Thoracic aorta (tissue), 2 donors: Measurements from ENCODE around the gene TUSC1. TPM values are rescaled to one million over a fixed set of nuclear protein-coding genes. Genes with fewer than 3 reads are reported as not detected.
"Not testable (repeated sequence)": the region's sequence is repeated elsewhere in the genome, so short reads cannot be mapped to it uniquely, and the experiment has no call there.

Source experiments
- ATAC-seq: fragments of 150-250 bp; one replicate; pipeline ENCODE4 v1.8.0; 2017; ENCODE audit warnings: low read depth; ENCODE audit not compliant: insufficient number of reproducible peaks, low FRiP score
- DNase-seq: peaks from one replicate; pipeline ENCODE4 v3.0.0-alpha.2; 2020; ENCODE audit warnings: low spot score
- H3K27ac ChIP-seq, 2 donors: fragments of 200-600 bp; sonication (generic); 1 replicate in 1 of 2; 2 replicates in 1 of 2; pipeline ENCODE4 v1.5.1; 2016; ENCODE audit warnings: mild to moderate bottlenecking in 2 of 2, moderate library complexity in 2 of 2
- H3K27me3 ChIP-seq: fragments of 200-600 bp; sonication (generic); replicated peaks from 2 replicates; pipeline ENCODE4 v1.6.0; 2016; ENCODE audit warnings: mild to moderate bottlenecking; ENCODE audit not compliant: insufficient read depth
- H3K36me3 ChIP-seq: fragments of 200-600 bp; sonication (generic); one replicate; pipeline ENCODE4 v1.5.1; 2016
- H3K4me1 ChIP-seq, 2 donors: fragments of 200-600 bp; sonication (generic); 1 replicate in 1 of 2; 2 replicates in 1 of 2; pipeline versions ENCODE4 v1.5.1 to v1.6.0; 2016; ENCODE audit warnings: low read depth in 2 of 2, mild to moderate bottlenecking in 1 of 2; ENCODE audit not compliant: control insufficient read depth in 1 of 2
- H3K4me3 ChIP-seq: fragments of 200-600 bp; sonication (generic); 2 replicates; pipeline ENCODE4 v1.5.1; 2016; ENCODE audit warnings: mild to moderate bottlenecking
- H3K9me3 ChIP-seq: fragments of 200-600 bp; sonication (generic); 2 replicates; pipeline ENCODE4 v1.5.1; 2016
- CTCF ChIP-seq: fragments of 200-600 bp; sonication (generic); IDR thresholded peaks from one replicate; pipeline ENCODE4 v1.5.1; 2019; ENCODE audit warnings: antibody characterized with exemption
- total RNA-seq, 2 donors: library from RNA; depleted of rRNA; stranded (reverse); fragments of >200 nt; gene quantifications; one replicate each; pipeline versions ENCODE4 v1.1.0 to v1.2.3, GENCODE V29; 2016

TUSC1 gene
- total RNA-seq, 2 donors from 2014 or later = 31.1 to 42.1 TPM

GRCh38 chr9:25704800-25705199, 26.6 kb upstream of the TUSC1 start:
- no peak for TF ChIP-seq CTCF
- H3K9me3 ChIP-seq = no peaks in the 10 kb centered on the region
- H3K4me3 ChIP-seq = no peak overlapping the region
- H3K27ac ChIP-seq = no peak overlapping the region
- ATAC-seq (no peak), DNase-seq (no peak)
- peaks cover 9 to 29% of the 10 kb centered on the region in 2 donors for H3K4me1 ChIP-seq
- H3K27me3 ChIP-seq = no peaks in the 10 kb centered on the region
- H3K36me3 ChIP-seq = no peaks in the 10 kb centered on the region

GRCh38 chr9:25703701-25704357, 25.6 kb upstream of the TUSC1 start:
- DNase-seq = no peak
- Histone ChIP-seq H3K27me3 (no peaks in the 10 kb centered on the region), H3K9me3 (no peaks in the 10 kb centered on the region), H3K4me3 (no peak overlapping the region), H3K36me3 (no peaks in the 10 kb centered on the region), H3K4me1 (peaks cover 9 to 29% of the 10 kb centered on the region in 2 donors), H3K27ac (no peak overlapping the region)
- TF ChIP-seq CTCF = no peak
- no peak for ATAC-seq

GRCh38 chr9:25702536-25702935, 24.3 kb upstream of the TUSC1 start:
- Histone ChIP-seq H3K27me3 (no peaks in the 10 kb centered on the region), H3K4me1 (peaks cover 9 to 29% of the 10 kb centered on the region in 2 donors), H3K4me3 (no peak overlapping the region), H3K27ac (no peak overlapping the region), H3K36me3 (no peaks in the 10 kb centered on the region), H3K9me3 (no peaks in the 10 kb centered on the region)
- DNase-seq = no peak
- TF ChIP-seq CTCF = no peak
- ATAC-seq = no peak

- not testable (repeated sequence) for H3K4me3 ChIP-seq, H3K27me3 ChIP-seq, H3K9me3 ChIP-seq, DNase-seq, H3K36me3 ChIP-seq
- H3K27ac ChIP-seq = peak overlapping the region in 1 of 2 donors; percentile 33
- ATAC-seq = peak; percentile 72
- peaks cover 9 to 29% of the 10 kb centered on the region in 2 donors for H3K4me1 ChIP-seq
Observed at GRCh38 chr9:25700899-25701298, 22.7 kb upstream of the TUSC1 start.

- Histone ChIP-seq H3K4me3 (no peak overlapping the region), H3K27ac (no peak overlapping the region), H3K4me1 (peaks cover 9 to 29% of the 10 kb centered on the region in 2 donors), H3K36me3 (no peaks in the 10 kb centered on the region), H3K9me3 (no peaks in the 10 kb centered on the region), H3K27me3 (no peaks in the 10 kb centered on the region)
- DNase-seq (no peak), ATAC-seq (no peak)
- no peak for TF ChIP-seq CTCF
Observed at GRCh38 chr9:25700430-25700829, 22.2 kb upstream of the TUSC1 start.

GRCh38 chr9:25691786-25692185, 13.5 kb upstream of the TUSC1 start:
- Histone ChIP-seq H3K36me3 (no peaks in the 10 kb centered on the region), H3K4me3 (no peak overlapping the region), H3K4me1 (no peaks in the 10 kb centered on the region), H3K27me3 (no peaks in the 10 kb centered on the region), H3K27ac (no peak overlapping the region), H3K9me3 (no peaks in the 10 kb centered on the region)
- ATAC-seq (no peak), DNase-seq (no peak)
- TF ChIP-seq CTCF = no peak
